GM12801 (cell line): ENCODE results near the gene MACC1.

ENCODE experiments used
- CTCF ChIP-seq: IDR thresholded peaks from one replicate; pipeline ENCODE4 v1.5.1; 2011; ENCODE audit warnings: control low read depth; ENCODE audit not compliant: insufficient read length; ENCODE audit errors: extremely low read depth

Gene MACC1

GRCh38 chr7:20152511-20152910 is 64.7 kb downstream of the MACC1 start:
- TF ChIP-seq CTCF: no peak

GRCh38 chr7:20151708-20152456 is 65.3 kb downstream of the MACC1 start:
- TF ChIP-seq CTCF: no peak

- no peak for TF ChIP-seq CTCF
Observed at GRCh38 chr7:20146451-20146850, 70.7 kb downstream of the MACC1 start.

GRCh38 chr7:20144801-20145200 is 72.4 kb downstream of the MACC1 start:
- no peak for TF ChIP-seq CTCF

GRCh38 chr7:20141666-20142065 is 75.5 kb downstream of the MACC1 start:
- no peak for TF ChIP-seq CTCF

GRCh38 chr7:20141002-20141345 is 76.2 kb downstream of the MACC1 start:
- no peak for TF ChIP-seq CTCF

- no peak for TF ChIP-seq CTCF
Observed at GRCh38 chr7:20140291-20141001, 76.7 kb downstream of the MACC1 start.
